T1000 (cell line): Measurements from ENCODE around the gene CLBA1.

Experiments
- DNase-seq: peaks from one replicate; lab custom pipeline; 2025; ENCODE audit warnings: mixed read lengths; lab: John Stamatoyannopoulos, UW

The CLBA1 gene

GRCh38 chr14:104968541-104969401, 16.8 kb upstream of the CLBA1 start:
- no peak for DNase-seq

- no peak for DNase-seq
These were observed 15.8 kb upstream of the CLBA1 start for GRCh38 chr14:104969741-104970230.

GRCh38 chr14:104970231-104971068, 15.1 kb upstream of the CLBA1 start:
- DNase-seq = peak; percentile 51

GRCh38 chr14:104971447-104972240, 13.9 kb upstream of the CLBA1 start:
- DNase-seq = no peak

- peak; percentile 17 for DNase-seq
These were observed 13.1 kb upstream of the CLBA1 start for GRCh38 chr14:104972301-104973134.

GRCh38 chr14:104973135-104973384, 12.5 kb upstream of the CLBA1 start:
- peak; percentile 89 for DNase-seq

GRCh38 chr14:104973385-104974145, 12.0 kb upstream of the CLBA1 start:
- DNase-seq = peak; percentile 78

- DNase-seq = no peak
These were observed 11.4 kb upstream of the CLBA1 start for GRCh38 chr14:104974146-104974541.

- no peak for DNase-seq
These were observed 10.8 kb upstream of the CLBA1 start for GRCh38 chr14:104974665-104975390.

- DNase-seq = no peak
These were observed 9.9 kb upstream of the CLBA1 start for GRCh38 chr14:104975481-104976197.

GRCh38 chr14:104976198-104977007, 9.2 kb upstream of the CLBA1 start:
- peak; percentile 67 for DNase-seq

GRCh38 chr14:104977008-104977680, 8.4 kb upstream of the CLBA1 start:
- DNase-seq = no peak

- peak; percentile 62 for DNase-seq
These were observed 7.6 kb upstream of the CLBA1 start, which contains the start of gene AHNAK2 for GRCh38 chr14:104977681-104978653. Gene AHNAK2, minus strand, starts transcription at chr14:104978374. Its CDS starts 137 bp downstream, at chr14:104978237.

GRCh38 chr14:104978746-104979691, 6.6 kb upstream of the CLBA1 start:
- no peak for DNase-seq
